IMR-90 (cell line): Measurements from ENCODE around the gene SBF2. TPM values are rescaled to one million over a fixed set of nuclear protein-coding genes. Genes with fewer than 3 reads are reported as not detected.
A peak's percentile ranks its signal among the peaks of the same experiment; 100 is the strongest.

Experiments
- ATAC-seq: fragments of 200-7000 bp; cut with Tn5 transposase; 2 replicates; pipeline ENCODE4 v1.9.1; 2020; ENCODE audit warnings: low read depth, mild to moderate bottlenecking, moderate library complexity
- BruUV-seq: library from RNA; stranded (reverse); fragments of 400-500 nt; replicated peaks from 2 replicates; lab custom pipeline; 2021; lab: Mats Ljungman, UMichigan
- CTCF ChIA-PET: fragments of 300-600 bp; formaldehyde crosslinking; extraction: SDS; loops from one replicate; lab custom pipeline; 2021; ENCODE audit warnings: antibody characterized with exemption; lab: Yijun Ruan, JAX
- POLR2A ChIA-PET: fragments of 300-600 bp; sonication (Branson Sonifier 250); formaldehyde crosslinking; loops from one replicate; lab custom pipeline; 2022; ENCODE audit warnings: antibody characterized with exemption; ENCODE audit not compliant: unreplicated experiment; lab: Charles Lee
- DNase-seq: peaks from one replicate; pipeline ENCODE4 v3.0.0; 2013
- H2AFZ ChIP-seq: replicated peaks from 2 replicates; pipeline ENCODE3; 2013; ENCODE audit warnings: low read length, mild to moderate bottlenecking; ENCODE audit not compliant: poor library complexity
- H2AK5ac ChIP-seq: 2 replicates; pipeline ENCODE4 v1.6.1; 2013; ENCODE audit warnings: low read depth, low read length, inconsistent platforms
- H2AK9ac ChIP-seq: replicated peaks from 2 replicates; pipeline ENCODE3; 2013; ENCODE audit warnings: mild to moderate bottlenecking, low read depth, low read length, moderate library complexity; ENCODE audit not compliant: poor library complexity
- H2BK120ac ChIP-seq: 2 replicates; pipeline ENCODE4 v1.6.1; 2013; ENCODE audit warnings: low read depth, low read length, inconsistent platforms
- H2BK15ac ChIP-seq: 3 replicates; pipeline ENCODE4 v1.6.1; 2013; ENCODE audit warnings: low read depth, low read length, inconsistent platforms
- H2BK20ac ChIP-seq: 2 replicates; pipeline ENCODE4 v1.6.1; 2013; ENCODE audit warnings: low read depth, mild to moderate bottlenecking, inconsistent platforms, low read length, moderate library complexity
- H2BK5ac ChIP-seq: 2 replicates; pipeline ENCODE4 v1.6.1; 2013; ENCODE audit warnings: mild to moderate bottlenecking, low read depth, low read length, inconsistent platforms; ENCODE audit not compliant: poor library complexity, severe bottlenecking
- H3K14ac ChIP-seq: replicated peaks from 2 replicates; pipeline ENCODE4 v1.6.1; 2013; ENCODE audit warnings: low read depth, low read length, inconsistent platforms
- H3K18ac ChIP-seq: 2 replicates; pipeline ENCODE4 v1.6.1; 2013; ENCODE audit warnings: low read depth, low read length, control low read depth
- H3K23ac ChIP-seq: 2 replicates; pipeline ENCODE4 v1.6.1; 2013; ENCODE audit warnings: low read depth, low read length, inconsistent platforms
- H3K27ac ChIP-seq: 2 replicates; pipeline ENCODE4 v1.5.1; 2013; ENCODE audit warnings: mild to moderate bottlenecking, control low read depth, low read length; ENCODE audit not compliant: insufficient read depth
- H3K27me3 ChIP-seq: 2 replicates; pipeline ENCODE4 v1.6.1; 2013; ENCODE audit warnings: low read length; ENCODE audit not compliant: control insufficient read depth, insufficient read depth
- H3K36me3 ChIP-seq: 2 replicates; pipeline ENCODE4 v1.6.1; 2013; ENCODE audit warnings: low read length, mixed read lengths; ENCODE audit not compliant: control insufficient read depth, insufficient read depth
- H3K4ac ChIP-seq: 2 replicates; pipeline ENCODE4 v1.6.1; 2013; ENCODE audit warnings: low read depth, low read length, inconsistent platforms
- H3K4me1 ChIP-seq: 2 replicates; pipeline ENCODE4 v1.6.1; 2013; ENCODE audit warnings: low read length, mixed read lengths; ENCODE audit not compliant: control insufficient read depth, insufficient read depth
- H3K4me2 ChIP-seq: 2 replicates; pipeline ENCODE4 v1.6.1; 2013; ENCODE audit warnings: low read depth, mild to moderate bottlenecking, control low read depth, low read length, moderate library complexity
- H3K4me3 ChIP-seq: 2 replicates; pipeline ENCODE4 v1.5.1; 2013; ENCODE audit warnings: low read depth, mild to moderate bottlenecking, control low read depth, low read length, moderate library complexity; ENCODE audit not compliant: insufficient read depth
- H3K56ac ChIP-seq: 2 replicates; pipeline ENCODE4 v1.6.1; 2013; ENCODE audit warnings: low read length, inconsistent platforms; ENCODE audit not compliant: insufficient read depth; ENCODE audit errors: extremely low read depth
- H3K79me1 ChIP-seq, 2 experiments: 2 replicates each; pipeline ENCODE4 v1.6.1; 2013; ENCODE audit warnings: low read length in 2 of 2, inconsistent platforms in 1 of 2, low read depth in 1 of 2
- H3K9ac ChIP-seq: 2 replicates; pipeline ENCODE4 v1.6.1; 2013; ENCODE audit warnings: low read depth, low read length, control low read depth
- H3K9me1 ChIP-seq: 2 replicates; pipeline ENCODE4 v1.6.1; 2013; ENCODE audit warnings: low read length, inconsistent platforms; ENCODE audit not compliant: insufficient read depth
- H3K9me3 ChIP-seq: 2 replicates; pipeline ENCODE4 v1.6.1; 2013; ENCODE audit warnings: low read length; ENCODE audit not compliant: control insufficient read depth, insufficient read depth
- H4K20me1 ChIP-seq: 2 replicates; pipeline ENCODE4 v1.6.1; 2013; ENCODE audit warnings: low read length, inconsistent platforms; ENCODE audit not compliant: insufficient read depth
- H4K5ac ChIP-seq: 2 replicates; pipeline ENCODE4 v1.6.1; 2013; ENCODE audit warnings: mild to moderate bottlenecking, low read depth, low read length, control low read depth
- H4K8ac ChIP-seq, 2 experiments: 2 replicates each; pipeline ENCODE4 v1.6.1; 2013; ENCODE audit warnings: low read depth in 2 of 2, low read length in 2 of 2, control low read depth in 1 of 2, inconsistent platforms in 1 of 2
- H4K91ac ChIP-seq: 2 replicates; pipeline ENCODE4 v1.6.1; 2013; ENCODE audit warnings: low read depth, low read length, inconsistent platforms; ENCODE audit not compliant: insufficient read depth
- BHLHE40 ChIP-seq: fragments of 150-350 bp; IDR thresholded peaks from 2 replicates; pipeline ENCODE4 v1.6.1; 2016; ENCODE audit warnings: mild to moderate bottlenecking, low read depth, low read length
- CEBPB ChIP-seq: IDR thresholded peaks from 2 replicates; pipeline ENCODE4 v1.6.1; 2012; ENCODE audit warnings: low read depth, low read length, improper control_type of control experiment
- CHD1 ChIP-seq: IDR thresholded peaks from 2 replicates; pipeline ENCODE4 v1.6.1; 2012; ENCODE audit warnings: low read depth, low read length, improper control_type of control experiment
- MAFK ChIP-seq: IDR thresholded peaks from 2 replicates; pipeline ENCODE4 v1.6.1; 2012; ENCODE audit warnings: low read depth, low read length, improper control_type of control experiment
- MAZ ChIP-seq: IDR thresholded peaks from 2 replicates; pipeline ENCODE4 v1.6.1; 2012; ENCODE audit warnings: low read depth, mild to moderate bottlenecking, low read length, improper control_type of control experiment, moderate library complexity, borderline replicate concordance
- MXI1 ChIP-seq: IDR thresholded peaks from 2 replicates; pipeline ENCODE4 v1.6.1; 2012; ENCODE audit warnings: low read depth, mild to moderate bottlenecking, low read length, moderate library complexity, borderline replicate concordance
- POLR2A ChIP-seq: IDR thresholded peaks from 2 replicates; pipeline ENCODE4 v1.6.1; 2012; ENCODE audit warnings: mild to moderate bottlenecking, low read depth, low read length
- SMC3 ChIP-seq: fragments of 150-350 bp; IDR thresholded peaks from 2 replicates; pipeline ENCODE4 v1.6.1; 2016; ENCODE audit warnings: low read depth, mild to moderate bottlenecking, antibody characterized with exemption, low read length, moderate library complexity
- WGBS, 2 experiments: methylation state at CpG; one replicate each; pipeline versions ENCODE4 v1.1.5 to v1.1.7; 2013; ENCODE audit warnings: missing lambda C conversion rate in 2 of 2; ENCODE audit not compliant: insufficient read length in 1 of 2; ENCODE audit errors: extremely low coverage in 2 of 2; 5-methylcytosine and 5-hydroxymethylcytosine counted together
- dilution Hi-C: fragments of 300-500 bp; cut with HindIII; formaldehyde crosslinking; loops from one replicate; pipeline ENCODE4 v1.14.3; 2018; ENCODE audit warnings: low sequenced_read_pairs; ENCODE audit not compliant: unreplicated experiment
- in situ Hi-C: fragments of 300-500 bp; cut with MboI; formaldehyde crosslinking; loops from 3 replicates; pipeline ENCODE4 v1.14.3; 2019; ENCODE audit warnings: low sequenced_read_pairs, inconsistent platforms, mixed read lengths
- intact Hi-C: fragments of 100-400 bp; cut with micrococcal nuclease; formaldehyde crosslinking; loops from 2 replicates; pipeline ENCODE4 v1.10.0; 2022
- polyA plus RNA-seq, 3 experiments: library from polyadenylated mRNA; depleted of rRNA; stranded (reverse); fragments of >200 nt; gene quantifications; 2 replicates each; pipeline ENCODE4 v1.2.3, GENCODE V29; 2012; ENCODE audit warnings: low replicate concordance in 1 of 3
- total RNA-seq: library from RNA; depleted of rRNA; stranded (reverse); fragments of >200 nt; gene quantifications from 2 replicates; pipeline ENCODE4 v1.2.3, GENCODE V29; 2012

The SBF2 gene
- total and polyA plus RNA-seq, 2 of the 4 experiments (the other 2 are of a cell fraction), result 23.8 to 51.8 TPM

DNA sequence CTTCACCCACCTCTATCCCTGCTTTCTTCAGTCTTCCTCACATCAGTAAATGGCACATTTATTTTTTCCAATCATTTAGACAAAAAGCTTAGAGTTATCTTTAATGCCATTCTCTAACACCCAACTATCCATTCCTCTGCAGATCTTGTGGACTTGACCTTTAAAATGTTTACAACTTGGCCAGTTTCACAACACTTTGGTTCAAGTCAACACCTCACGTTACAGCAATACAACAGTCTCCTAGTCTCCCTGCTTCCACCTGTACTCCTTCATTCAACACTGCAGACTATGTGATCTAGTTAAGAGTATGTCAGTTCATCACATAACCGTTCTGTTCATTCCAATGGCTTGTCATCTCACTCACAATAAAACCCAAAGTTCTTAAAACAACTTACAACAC lies 325.0 kb downstream of the SBF2 start:
- Histone ChIP-seq H3K4ac (peak overlapping the region; percentile 8; the same call in 1 of the 2 replicates), H3K56ac (no peak overlapping the region), H2AK5ac (no peak overlapping the region; the same call in 1 of the 2 replicates), H2BK20ac (peak overlapping the region; percentile 12), H2AK9ac (no peak overlapping the region), H3K9me1 (no peaks in the 10 kb centered on the region; the same call in 1 of the 2 replicates), H4K5ac (peak overlapping the region; percentile 77; the same call in 1 of the 2 replicates), H3K9me3 (no peaks in the 10 kb centered on the region; the same call in 1 of the 2 replicates), H4K8ac (peak overlapping the region in 1 of 2 experiments; percentile 7; a peak in 3 of 4 replicates), H2BK120ac (peak overlapping the region; percentile 5), H3K36me3 (peaks cover 8% of the 10 kb centered on the region; the same call in 1 of the 2 replicates), H3K4me1 (peaks cover 10% of the 10 kb centered on the region; the same call in 1 of the 2 replicates), H3K27me3 (no peaks in the 10 kb centered on the region), H2BK5ac (peak overlapping the region; percentile 41), H3K23ac (no peak overlapping the region), H3K18ac (peak overlapping the region; percentile 95; the same call in 1 of the 2 replicates), H3K4me2 (no peak overlapping the region), H3K4me3 (no peak overlapping the region), H2BK15ac (0 out of 3 replicates have a peak overlapping the region, but pooled peaks have one; percentile 2), H4K20me1 (no peaks in the 10 kb centered on the region), H3K27ac (no peak overlapping the region), H3K14ac (peak overlapping the region; percentile 34; the same call in 1 of the 2 replicates), H4K91ac (peak overlapping the region; percentile 64; the same call in 1 of the 2 replicates), H3K9ac (no peak overlapping the region), H3K79me1 (peaks cover 0 to 8% of the 10 kb centered on the region in 2 experiments; a peak in 3 of 4 replicates), H2AFZ (no peak overlapping the region)
- in situ Hi-C loops, result loop anchor here (25.0 kb wide), 1 partner anchor 207 kb away; no protein-coding TSS in a partner anchor
- dilution Hi-C loops, result no loop called here
- DNase-seq (no peak), ATAC-seq (peak; percentile 16)
- CTCF ChIA-PET, result no interaction called here
- POLR2A ChIA-PET, result no interaction called here
- no CpG with 5 or more reads among the region's 2 CpGs for WGBS, 2 experiments
- TF ChIP-seq BHLHE40, result no peak
- TF ChIP-seq MAFK, result no peak
- no peak for TF ChIP-seq CHD1
- no peak for TF ChIP-seq MAZ
- TF ChIP-seq MXI1, result no peak
- no peak for TF ChIP-seq SMC3
- no peak for TF ChIP-seq CEBPB
- TF ChIP-seq POLR2A, result no peak
- intact Hi-C loops, result no loop called here
- BruUV-seq, result no TSS peak
